Measurements from ENCODE around the gene ADAM23. TPM values are rescaled to one million over a fixed set of nuclear protein-coding genes. Genes with fewer than 3 reads are reported as not detected.

ADAM23 gene
- total and polyA plus RNA-seq, 2 experiments from 2014 or later: 11.8 to 15.9 TPM

GRCh38 chr2:206452750-206453149, 9.4 kb downstream of the ADAM23 start (continued):
- TF ChIP-seq, protein P1, sequence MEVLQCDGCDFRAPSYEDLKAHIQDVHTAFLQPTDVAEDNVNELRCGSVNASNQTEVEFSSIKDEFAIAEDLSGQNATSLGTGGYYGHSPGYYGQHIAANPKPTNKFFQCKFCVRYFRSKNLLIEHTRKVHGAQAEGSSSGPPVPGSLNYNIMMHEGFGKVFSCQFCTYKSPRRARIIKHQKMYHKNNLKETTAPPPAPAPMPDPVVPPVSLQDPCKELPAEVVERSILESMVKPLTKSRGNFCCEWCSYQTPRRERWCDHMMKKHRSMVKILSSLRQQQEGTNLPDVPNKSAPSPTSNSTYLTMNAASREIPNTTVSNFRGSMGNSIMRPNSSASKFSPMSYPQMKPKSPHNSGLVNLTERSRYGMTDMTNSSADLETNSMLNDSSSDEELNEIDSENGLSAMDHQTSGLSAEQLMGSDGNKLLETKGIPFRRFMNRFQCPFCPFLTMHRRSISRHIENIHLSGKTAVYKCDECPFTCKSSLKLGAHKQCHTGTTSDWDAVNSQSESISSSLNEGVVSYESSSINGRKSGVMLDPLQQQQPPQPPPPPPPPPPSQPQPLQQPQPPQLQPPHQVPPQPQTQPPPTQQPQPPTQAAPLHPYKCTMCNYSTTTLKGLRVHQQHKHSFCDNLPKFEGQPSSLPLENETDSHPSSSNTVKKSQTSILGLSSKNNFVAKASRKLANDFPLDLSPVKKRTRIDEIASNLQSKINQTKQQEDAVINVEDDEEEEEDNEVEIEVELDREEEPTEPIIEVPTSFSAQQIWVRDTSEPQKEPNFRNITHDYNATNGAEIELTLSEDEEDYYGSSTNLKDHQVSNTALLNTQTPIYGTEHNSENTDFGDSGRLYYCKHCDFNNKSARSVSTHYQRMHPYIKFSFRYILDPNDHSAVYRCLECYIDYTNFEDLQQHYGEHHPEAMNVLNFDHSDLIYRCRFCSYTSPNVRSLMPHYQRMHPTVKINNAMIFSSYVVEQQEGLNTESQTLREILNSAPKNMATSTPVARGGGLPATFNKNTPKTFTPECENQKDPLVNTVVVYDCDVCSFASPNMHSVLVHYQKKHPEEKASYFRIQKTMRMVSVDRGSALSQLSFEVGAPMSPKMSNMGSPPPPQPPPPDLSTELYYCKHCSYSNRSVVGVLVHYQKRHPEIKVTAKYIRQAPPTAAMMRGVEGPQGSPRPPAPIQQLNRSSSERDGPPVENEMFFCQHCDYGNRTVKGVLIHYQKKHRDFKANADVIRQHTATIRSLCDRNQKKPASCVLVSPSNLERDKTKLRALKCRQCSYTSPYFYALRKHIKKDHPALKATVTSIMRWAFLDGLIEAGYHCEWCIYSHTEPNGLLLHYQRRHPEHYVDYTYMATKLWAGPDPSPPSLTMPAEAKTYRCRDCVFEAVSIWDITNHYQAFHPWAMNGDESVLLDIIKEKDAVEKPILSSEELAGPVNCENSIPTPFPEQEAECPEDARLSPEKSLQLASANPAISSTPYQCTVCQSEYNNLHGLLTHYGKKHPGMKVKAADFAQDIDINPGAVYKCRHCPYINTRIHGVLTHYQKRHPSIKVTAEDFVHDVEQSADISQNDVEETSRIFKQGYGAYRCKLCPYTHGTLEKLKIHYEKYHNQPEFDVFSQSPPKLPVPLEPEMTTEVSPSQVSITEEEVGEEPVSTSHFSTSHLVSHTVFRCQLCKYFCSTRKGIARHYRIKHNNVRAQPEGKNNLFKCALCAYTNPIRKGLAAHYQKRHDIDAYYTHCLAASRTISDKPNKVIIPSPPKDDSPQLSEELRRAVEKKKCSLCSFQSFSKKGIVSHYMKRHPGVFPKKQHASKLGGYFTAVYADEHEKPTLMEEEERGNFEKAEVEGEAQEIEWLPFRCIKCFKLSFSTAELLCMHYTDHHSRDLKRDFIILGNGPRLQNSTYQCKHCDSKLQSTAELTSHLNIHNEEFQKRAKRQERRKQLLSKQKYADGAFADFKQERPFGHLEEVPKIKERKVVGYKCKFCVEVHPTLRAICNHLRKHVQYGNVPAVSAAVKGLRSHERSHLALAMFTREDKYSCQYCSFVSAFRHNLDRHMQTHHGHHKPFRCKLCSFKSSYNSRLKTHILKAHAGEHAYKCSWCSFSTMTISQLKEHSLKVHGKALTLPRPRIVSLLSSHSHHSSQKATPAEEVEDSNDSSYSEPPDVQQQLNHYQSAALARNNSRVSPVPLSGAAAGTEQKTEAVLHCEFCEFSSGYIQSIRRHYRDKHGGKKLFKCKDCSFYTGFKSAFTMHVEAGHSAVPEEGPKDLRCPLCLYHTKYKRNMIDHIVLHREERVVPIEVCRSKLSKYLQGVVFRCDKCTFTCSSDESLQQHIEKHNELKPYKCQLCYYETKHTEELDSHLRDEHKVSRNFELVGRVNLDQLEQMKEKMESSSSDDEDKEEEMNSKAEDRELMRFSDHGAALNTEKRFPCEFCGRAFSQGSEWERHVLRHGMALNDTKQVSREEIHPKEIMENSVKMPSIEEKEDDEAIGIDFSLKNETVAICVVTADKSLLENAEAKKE (CRISPR knock-in tag; IDR thresholded peaks at IDR 0.05): no peak
- TF ChIP-seq ZNF114 (CRISPR knock-in tag; IDR thresholded peaks at IDR 0.05): no peak
- TF ChIP-seq NANOG (IDR thresholded peaks at IDR 0.05; ENCODE audit: borderline replicate concordance): no peak

GRCh38 chr2:206456078-206456754, 12.9 kb downstream of the ADAM23 start:
- peaks cover 14% of the 10 kb centered on the region for H3K36me3 Mint-ChIP-seq (ENCODE audit: low read depth)
- no peaks in the 10 kb centered on the region for H3K27me3 ChIP-seq (ENCODE audit: insufficient read depth)
- no peaks in the 10 kb centered on the region for H3K79me2 ChIP-seq (replicated peaks; ENCODE audit: insufficient read depth)
- ATAC-seq (no peak), DNase-seq (ENCODE audit: low spot score) (no peak)
- peaks cover 6% of the 10 kb centered on the region; the same call in 1 of the 2 replicates for H3K9me2 ChIP-seq (ENCODE audit: insufficient read depth)
- no peak overlapping the region for H2AFZ ChIP-seq
- no peak overlapping the region for H3K4me3 ChIP-seq
- H3K4me3 Mint-ChIP-seq: no peak overlapping the region
- H3F3A ChIP-seq (replicated peaks; ENCODE audit: low read depth): no peaks in the 10 kb centered on the region
- H3K4me1 ChIP-seq (ENCODE audit: insufficient read depth): no peaks in the 10 kb centered on the region; the same call in 1 of the 2 replicates
- H3K4me2 ChIP-seq: no peak overlapping the region
- peaks cover 9% of the 10 kb centered on the region for H3K4me1 Mint-ChIP-seq
- H3K9me3 Mint-ChIP-seq: no peaks in the 10 kb centered on the region
- no peaks in the 10 kb centered on the region for H3K36me3 ChIP-seq (ENCODE audit: insufficient read depth)
- no peak overlapping the region for H3K27ac Mint-ChIP-seq
- H3K27me3 Mint-ChIP-seq (ENCODE audit: insufficient read depth, low read depth, poor library complexity): peaks cover 6% of the 10 kb centered on the region
- no peak overlapping the region for H3K27ac ChIP-seq (ENCODE audit: low read depth)
- H4K20me1 ChIP-seq (replicated peaks; ENCODE audit: insufficient read depth): no peaks in the 10 kb centered on the region; the same call in 1 of the 2 replicates
- TF ChIP-seq STAT1 (IDR thresholded peaks at IDR 0.05; ENCODE audit: unreplicated experiment): no peak
- TF ChIP-seq POLR2AphosphoS5 (IDR thresholded peaks at IDR 0.05; ENCODE audit: low read depth): no peak
- TF ChIP-seq ZNF331 (CRISPR knock-in tag; IDR thresholded peaks at IDR 0.05; ENCODE audit: low read depth): no peak
- no peak for TF ChIP-seq CTCF (conservative IDR thresholded peaks at IDR 0.05; ENCODE audit: low read depth in 2 of 2)
- no peak for TF ChIP-seq EZH2phosphoT487 (IDR thresholded peaks at IDR 0.05; ENCODE audit: unreplicated experiment)
- TF ChIP-seq, protein P2, sequence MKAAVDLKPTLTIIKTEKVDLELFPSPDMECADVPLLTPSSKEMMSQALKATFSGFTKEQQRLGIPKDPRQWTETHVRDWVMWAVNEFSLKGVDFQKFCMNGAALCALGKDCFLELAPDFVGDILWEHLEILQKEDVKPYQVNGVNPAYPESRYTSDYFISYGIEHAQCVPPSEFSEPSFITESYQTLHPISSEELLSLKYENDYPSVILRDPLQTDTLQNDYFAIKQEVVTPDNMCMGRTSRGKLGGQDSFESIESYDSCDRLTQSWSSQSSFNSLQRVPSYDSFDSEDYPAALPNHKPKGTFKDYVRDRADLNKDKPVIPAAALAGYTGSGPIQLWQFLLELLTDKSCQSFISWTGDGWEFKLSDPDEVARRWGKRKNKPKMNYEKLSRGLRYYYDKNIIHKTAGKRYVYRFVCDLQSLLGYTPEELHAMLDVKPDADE (IDR thresholded peaks at IDR 0.05): no peak

Measured in GM23338 (cell line).